Testis (tissue), 3 donors: ENCODE data around the gene PTPRK. TPM values are rescaled to one million over a fixed set of nuclear protein-coding genes. Genes with fewer than 3 reads are reported as not detected.
"Not testable (repeated sequence)": the region's sequence is repeated elsewhere in the genome, so short reads cannot be mapped to it uniquely, and the experiment has no call there.

Experiments
- DNase-seq: peaks from one replicate; pipeline ENCODE4 v3.0.0-alpha.2; 2019
- H3K27ac ChIP-seq, 2 donors: fragments of 200-600 bp; sonication (generic); one replicate each; pipeline ENCODE4 v1.5.1; 2019
- H3K27me3 ChIP-seq: fragments of 200-600 bp; sonication (generic); one replicate; pipeline ENCODE4 v1.5.1; 2019
- H3K36me3 ChIP-seq: fragments of 200-600 bp; sonication (generic); one replicate; pipeline ENCODE4 v1.5.1; 2017; ENCODE audit warnings: low read depth; ENCODE audit errors: missing control alignments
- H3K4me1 ChIP-seq: fragments of 200-600 bp; sonication (generic); one replicate; pipeline ENCODE4 v1.5.1; 2019
- H3K4me3 ChIP-seq, 2 donors: fragments of 200-600 bp; sonication (generic); one replicate each; pipeline ENCODE4 v1.5.1; 2017 to 2019
- H3K9me3 ChIP-seq: fragments of 200-600 bp; sonication (generic); one replicate; pipeline ENCODE4 v1.5.1; 2017
- POLR2A ChIP-seq: fragments of 450-650 bp; IDR thresholded peaks from one replicate; pipeline ENCODE4 v1.6.1; 2017; ENCODE audit warnings: antibody characterized with exemption, mild to moderate bottlenecking, moderate library complexity
- WGBS, 2 donors: methylation state at CpG; one replicate each; pipeline ENCODE4 v1.1.5; 2018; 5-methylcytosine and 5-hydroxymethylcytosine counted together
- intact Hi-C: fragments of 100-400 bp; cut with DNase I; formaldehyde crosslinking; loops from one replicate; pipeline ENCODE4 v1.15.1; 2023; ENCODE audit warnings: low total_unique reads
- polyA plus RNA-seq: library from polyadenylated mRNA; stranded (reverse); fragments of 350-450 nt; fragmentation: Illumina TruSeq; extraction: RNeasy Lipid Tissue Mini Kit (QIAGEN cat#74804); gene quantifications from one replicate; pipeline ENCODE4 v1.2.3, GENCODE V29; 2014; ENCODE audit warnings: low read depth, low replicate concordance; ENCODE audit not compliant: insufficient read depth
- total RNA-seq, 2 donors: library from RNA; depleted of rRNA; stranded (reverse); fragments of >200 nt; gene quantifications; one replicate each; pipeline ENCODE4 v1.2.3, GENCODE V29; 2016
- TF ChIP-seq, protein P1 (sequence below), 3 experiments: fragments of 450-650 bp in 2 of 3; fragments of 200-600 bp in 1 of 3; sonication (generic) in 1 of 3; IDR thresholded peaks; one replicate each; pipeline ENCODE4 v1.5.1; 2016 to 2019; ENCODE audit warnings: antibody characterized with exemption in 3 of 3, mild to moderate bottlenecking in 2 of 3, moderate library complexity in 1 of 3

Gene PTPRK
- total and polyA plus RNA-seq, 3 donors from 2014 or later, result 9.1 to 13.3 (median 12.5) TPM

DNA sequence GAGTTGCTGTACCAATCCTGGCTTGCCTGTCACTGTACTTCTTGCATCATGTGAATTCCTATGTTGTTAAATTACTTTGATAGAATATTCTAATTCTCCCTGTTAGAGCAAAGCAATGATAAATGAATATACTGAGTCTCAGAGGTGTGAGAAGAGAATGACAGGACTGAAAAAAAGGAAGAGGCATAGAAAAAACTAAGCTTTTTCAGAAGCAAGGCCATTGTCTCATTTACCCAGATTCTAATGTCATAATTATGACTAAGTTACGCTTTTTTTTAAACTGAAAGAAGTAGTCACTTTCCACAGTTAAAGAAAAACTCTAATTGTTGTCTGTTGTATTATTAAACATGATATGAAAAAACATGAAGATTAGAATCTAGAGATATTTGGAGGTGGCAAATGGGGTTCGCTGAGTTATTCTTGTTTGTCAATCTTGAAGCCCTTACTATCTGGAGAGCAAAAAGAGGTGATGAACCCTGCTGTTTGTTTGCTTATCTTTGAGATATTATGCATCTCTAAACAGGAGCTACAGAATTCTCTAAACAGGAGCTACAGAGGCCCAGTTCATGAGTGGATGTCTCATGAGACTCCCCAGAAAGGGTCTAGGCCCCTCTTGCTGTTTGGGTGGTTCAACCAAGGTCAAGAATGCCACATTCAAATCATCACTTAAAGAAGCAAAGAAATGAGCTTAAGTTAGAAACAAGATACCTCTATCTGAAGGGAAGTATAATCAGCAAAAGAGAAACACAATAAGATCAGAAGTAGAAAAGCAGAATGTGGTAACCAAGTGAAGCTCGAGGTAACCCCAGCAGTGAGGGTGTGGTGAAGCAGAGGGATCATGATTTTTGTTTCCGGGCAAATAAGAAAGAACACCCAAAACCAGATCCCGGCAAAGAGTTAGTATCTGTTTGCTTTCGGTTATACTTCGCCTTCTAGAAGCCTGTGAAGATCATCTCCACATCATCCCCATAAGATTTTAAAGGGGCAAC, 586.3 kb downstream of the PTPRK start:
- no peak overlapping the region for H3K4me3 ChIP-seq
- no peaks in the 10 kb centered on the region for H3K36me3 ChIP-seq
- H3K4me1 ChIP-seq, result no peaks in the 10 kb centered on the region
- intact Hi-C loops, result no loop called here
- H3K27ac ChIP-seq, result no peak overlapping the region
- WGBS, 2 donors, result 92% methylated on average over 7 of the region's 7 CpGs
- DNase-seq, result no peak
- H3K27me3 ChIP-seq, result no peaks in the 10 kb centered on the region
- TF ChIP-seq, protein P1, sequence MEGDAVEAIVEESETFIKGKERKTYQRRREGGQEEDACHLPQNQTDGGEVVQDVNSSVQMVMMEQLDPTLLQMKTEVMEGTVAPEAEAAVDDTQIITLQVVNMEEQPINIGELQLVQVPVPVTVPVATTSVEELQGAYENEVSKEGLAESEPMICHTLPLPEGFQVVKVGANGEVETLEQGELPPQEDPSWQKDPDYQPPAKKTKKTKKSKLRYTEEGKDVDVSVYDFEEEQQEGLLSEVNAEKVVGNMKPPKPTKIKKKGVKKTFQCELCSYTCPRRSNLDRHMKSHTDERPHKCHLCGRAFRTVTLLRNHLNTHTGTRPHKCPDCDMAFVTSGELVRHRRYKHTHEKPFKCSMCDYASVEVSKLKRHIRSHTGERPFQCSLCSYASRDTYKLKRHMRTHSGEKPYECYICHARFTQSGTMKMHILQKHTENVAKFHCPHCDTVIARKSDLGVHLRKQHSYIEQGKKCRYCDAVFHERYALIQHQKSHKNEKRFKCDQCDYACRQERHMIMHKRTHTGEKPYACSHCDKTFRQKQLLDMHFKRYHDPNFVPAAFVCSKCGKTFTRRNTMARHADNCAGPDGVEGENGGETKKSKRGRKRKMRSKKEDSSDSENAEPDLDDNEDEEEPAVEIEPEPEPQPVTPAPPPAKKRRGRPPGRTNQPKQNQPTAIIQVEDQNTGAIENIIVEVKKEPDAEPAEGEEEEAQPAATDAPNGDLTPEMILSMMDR (IDR thresholded peaks at IDR 0.05), result no peak
- TF ChIP-seq POLR2A, result no peak
- no peaks in the 10 kb centered on the region for H3K9me3 ChIP-seq

DNA sequence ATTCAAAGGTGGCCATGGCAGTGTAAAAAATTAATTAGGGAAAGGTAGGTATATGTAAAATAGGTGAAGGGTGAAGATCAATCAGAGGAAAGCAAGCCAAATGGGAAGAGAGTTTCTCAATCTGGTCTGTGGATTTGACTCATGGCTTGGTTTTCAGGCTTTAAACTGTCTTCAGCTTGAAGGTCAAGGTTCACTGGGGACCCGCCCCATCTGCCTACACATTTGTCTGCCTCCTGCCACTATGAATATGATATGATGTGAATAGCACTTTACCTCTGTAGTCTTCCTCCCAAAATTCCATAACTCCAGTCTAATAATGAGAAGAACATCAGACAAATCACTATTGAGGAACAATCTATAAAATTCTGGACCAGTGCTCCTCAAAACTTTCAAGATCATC, 587.3 kb downstream of the PTPRK start:
- H3K4me3 ChIP-seq, result no peak overlapping the region

DNA sequence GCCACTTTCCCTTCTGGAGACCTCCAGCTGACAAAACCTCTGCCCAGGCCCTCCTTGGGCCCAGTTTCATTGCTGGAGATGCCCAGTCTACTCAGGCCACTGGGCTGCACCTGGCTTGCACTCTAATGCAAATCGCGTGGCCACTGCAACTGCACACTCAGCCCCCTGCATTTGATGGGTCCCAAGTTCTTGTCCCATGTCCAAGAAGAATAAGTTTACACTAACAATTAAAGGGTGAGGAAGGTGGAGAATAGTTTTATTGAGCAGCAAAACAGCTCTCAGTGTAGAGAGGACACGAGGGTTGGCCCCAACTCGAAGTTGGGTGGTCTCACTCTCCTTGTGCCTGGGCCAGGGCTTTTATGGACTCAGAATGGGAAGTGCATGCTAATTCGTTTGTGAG, 587.7 kb downstream of the PTPRK start:
- DNase-seq, result no peak
- Histone ChIP-seq H3K27me3 (no peaks in the 10 kb centered on the region), H3K36me3 (no peaks in the 10 kb centered on the region), H3K4me1 (no peaks in the 10 kb centered on the region), H3K9me3 (no peaks in the 10 kb centered on the region), H3K27ac (no peak overlapping the region), H3K4me3 (no peak overlapping the region)
- intact Hi-C loops, result no loop called here
- WGBS, 2 donors, result 79 to 94% methylated on average over 5 of the region's 5 CpGs
- no peak for TF ChIP-seq POLR2A
- TF ChIP-seq, protein P1 (IDR thresholded peaks at IDR 0.05), result no peak

More for the DNA sequence above, 587.3 kb downstream of the PTPRK start:
- whole genome bisulfite sequencing, 2 donors, result 81 to 100% methylated on average over 1 of the region's 1 CpG
- no peaks in the 10 kb centered on the region for H3K36me3 ChIP-seq
- H3K27ac ChIP-seq, result no peak overlapping the region
- no peaks in the 10 kb centered on the region for H3K27me3 ChIP-seq
- H3K4me1 ChIP-seq, result no peaks in the 10 kb centered on the region
- no peak for TF ChIP-seq POLR2A
- TF ChIP-seq, protein P1 (IDR thresholded peaks at IDR 0.05), result no peak
- no peak for DNase-seq
- intact Hi-C loops, result no loop called here
- H3K9me3 ChIP-seq, result no peaks in the 10 kb centered on the region

DNA sequence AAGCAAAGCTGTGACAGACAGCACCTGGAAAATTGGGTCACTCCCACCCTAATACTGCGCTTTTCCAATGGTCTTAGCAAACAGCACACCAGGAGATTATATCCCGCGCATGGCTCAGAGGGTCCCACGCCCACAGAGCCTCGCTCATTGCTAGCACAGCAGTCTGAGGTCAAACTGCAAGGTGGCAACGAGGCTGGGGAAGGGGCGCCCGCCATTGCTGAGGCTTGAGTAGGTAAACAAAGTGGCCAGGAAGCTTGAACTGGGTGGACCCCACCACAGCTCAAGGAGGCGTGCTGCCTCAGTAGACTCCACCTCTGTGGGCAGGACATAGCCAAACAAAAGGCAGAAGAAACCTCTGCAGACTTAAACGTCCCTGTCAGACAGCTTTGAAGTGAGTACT, 594.0 kb downstream of the PTPRK start:
- 88 to 93% methylated on average over 10 of the region's 10 CpGs for WGBS, 2 donors
- H3K27me3 ChIP-seq, H3K4me3 ChIP-seq, H3K36me3 ChIP-seq, intact Hi-C loops, H3K27ac ChIP-seq, H3K4me1 ChIP-seq, DNase-seq, H3K9me3 ChIP-seq: not testable (repeated sequence)

DNA sequence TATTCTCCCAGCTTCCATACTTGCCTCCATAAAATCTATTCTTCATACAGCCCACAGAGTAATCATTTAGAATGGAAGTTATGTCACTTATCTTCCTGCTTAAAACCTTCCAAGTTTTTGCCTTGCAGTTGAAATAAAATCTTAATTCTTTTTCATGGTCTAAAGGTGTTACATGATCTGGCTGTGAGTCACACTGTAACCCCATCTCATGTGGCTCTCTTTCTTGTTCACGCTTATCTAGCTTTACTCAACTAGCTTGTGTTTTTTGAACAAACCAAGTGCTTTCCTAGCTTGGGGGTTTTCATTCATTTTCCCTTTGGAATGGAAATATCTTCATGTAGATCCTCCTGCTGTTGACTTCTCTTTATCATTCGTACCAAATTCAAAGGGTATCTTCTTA, 596.0 kb downstream of the PTPRK start:
- H3K27ac ChIP-seq, result no peak overlapping the region
- H3K4me1 ChIP-seq, result no peaks in the 10 kb centered on the region
- no peak for TF ChIP-seq POLR2A
- TF ChIP-seq, protein P1 (IDR thresholded peaks at IDR 0.05), result no peak
- H3K36me3 ChIP-seq, result no peaks in the 10 kb centered on the region
- no peak overlapping the region for H3K4me3 ChIP-seq
- 80 to 83% methylated on average over 2 of the region's 2 CpGs for WGBS, 2 donors
- DNase-seq, result no peak
- H3K27me3 ChIP-seq, result no peaks in the 10 kb centered on the region
- intact Hi-C loops, result no loop called here
- H3K9me3 ChIP-seq, result no peaks in the 10 kb centered on the region
